ENCODE results near the gene PGA3.
"Not testable (repeated sequence)": the region's sequence is repeated elsewhere in the genome, so short reads cannot be mapped to it uniquely, and the experiment has no call there.

DNA sequence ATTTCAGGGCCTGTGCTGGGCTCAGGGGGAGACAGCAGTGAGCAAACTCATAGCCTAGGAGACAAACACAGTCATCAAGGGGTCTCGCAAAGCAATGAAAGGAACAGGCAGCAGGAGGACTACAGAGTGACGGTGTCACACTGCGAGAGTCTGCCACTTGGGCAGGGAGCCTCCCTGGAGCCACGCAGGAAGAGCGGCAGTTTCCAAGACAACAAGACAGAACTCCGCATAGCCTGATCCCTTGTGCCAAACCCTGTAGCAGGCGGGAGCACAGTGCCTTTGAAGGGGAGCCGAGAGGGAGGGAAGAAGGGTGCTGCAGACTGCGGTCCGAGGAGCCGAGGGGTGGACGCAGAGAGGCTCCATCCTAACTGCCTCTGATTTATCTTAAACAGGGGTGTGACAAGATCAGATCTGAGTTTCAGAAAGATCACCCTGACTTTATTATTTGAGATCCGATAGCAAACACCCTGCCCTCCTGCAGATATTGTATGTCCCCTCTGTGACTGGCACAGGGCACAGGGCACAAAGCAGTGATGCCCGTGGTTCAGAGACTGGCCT is 1.3 kb downstream of the PGA3 start:
- TF ChIP-seq YY1 (IDR thresholded peaks at IDR 0.05; ENCODE audit: insufficient read depth, insufficient read length); ZNF274 (IDR thresholded peaks at IDR 0.05; ENCODE audit: low read depth, low read length): not testable (repeated sequence)

Measured in NT2/D1 (cell line).